ENCODE measurements around the gene BST1.
"Not testable (repeated sequence)": the region's sequence is repeated elsewhere in the genome, so short reads cannot be mapped to it uniquely, and the experiment has no call there.

Gene BST1

DNA sequence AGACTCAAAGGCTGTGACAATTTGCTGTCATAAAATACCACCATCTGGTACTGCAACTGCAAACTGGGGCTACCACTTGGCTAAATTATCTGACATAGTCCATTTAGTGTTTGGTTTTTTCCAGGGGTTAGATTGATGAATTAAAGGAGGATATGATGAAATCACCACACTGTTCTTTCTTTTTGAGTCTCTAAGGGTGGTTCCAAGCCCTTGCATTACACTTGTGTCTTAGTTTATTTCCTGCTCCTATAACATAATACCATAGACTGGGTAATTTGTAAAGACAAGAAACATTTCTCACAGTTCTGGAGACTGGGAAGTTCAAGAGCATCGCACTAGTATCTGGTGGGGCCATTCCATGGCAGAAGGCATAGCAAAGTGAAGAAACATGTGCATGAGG, 43.2 kb downstream of the BST1 start:
- DNase-seq (ENCODE audit: low spot score): no peak

GRCh38 chr4:15749001-15749400, 46.1 kb downstream of the BST1 start:
- no peak for DNase-seq (ENCODE audit: low spot score)

DNA sequence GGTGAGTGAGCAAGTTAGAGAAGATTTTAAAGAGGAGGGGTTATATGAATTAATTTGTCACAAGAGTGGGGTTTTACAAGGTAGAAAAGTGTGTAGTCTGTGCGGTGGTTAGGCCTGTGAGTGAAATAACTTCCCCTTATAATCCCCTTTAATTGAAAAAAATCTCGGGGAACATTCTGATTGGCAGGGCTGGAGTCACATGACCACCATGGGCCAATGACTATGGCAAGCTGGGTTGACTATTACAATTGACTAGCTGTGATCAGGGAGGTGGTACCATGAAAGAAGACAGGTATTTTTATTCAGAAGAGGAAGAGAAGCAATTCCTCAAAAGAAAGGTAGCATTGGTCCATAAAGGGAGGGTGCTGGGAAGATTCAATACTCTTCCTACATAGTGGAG, 48.3 kb downstream of the BST1 start:
- DNase-seq (ENCODE audit: low spot score): no peak

DNA sequence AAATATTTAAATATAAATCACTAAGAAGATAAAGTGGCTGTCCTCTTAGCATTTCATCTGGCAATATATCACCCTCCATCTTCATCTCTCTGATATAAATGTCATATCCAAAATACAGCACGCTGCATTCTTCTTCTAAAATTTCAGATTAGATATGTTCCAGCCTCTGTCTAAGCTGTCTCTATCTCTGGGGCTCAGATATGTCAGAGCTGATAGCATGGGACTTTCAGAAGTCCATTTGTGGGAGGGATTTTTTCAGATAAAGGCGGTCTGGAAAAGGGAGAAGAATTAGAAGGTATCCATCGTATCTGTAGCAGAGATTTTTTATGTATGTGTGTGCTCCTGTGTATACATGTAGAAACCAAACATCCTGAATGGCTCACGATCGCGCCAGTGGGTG, 50.2 kb downstream of the BST1 start:
- no peak for DNase-seq (ENCODE audit: low spot score)

DNA sequence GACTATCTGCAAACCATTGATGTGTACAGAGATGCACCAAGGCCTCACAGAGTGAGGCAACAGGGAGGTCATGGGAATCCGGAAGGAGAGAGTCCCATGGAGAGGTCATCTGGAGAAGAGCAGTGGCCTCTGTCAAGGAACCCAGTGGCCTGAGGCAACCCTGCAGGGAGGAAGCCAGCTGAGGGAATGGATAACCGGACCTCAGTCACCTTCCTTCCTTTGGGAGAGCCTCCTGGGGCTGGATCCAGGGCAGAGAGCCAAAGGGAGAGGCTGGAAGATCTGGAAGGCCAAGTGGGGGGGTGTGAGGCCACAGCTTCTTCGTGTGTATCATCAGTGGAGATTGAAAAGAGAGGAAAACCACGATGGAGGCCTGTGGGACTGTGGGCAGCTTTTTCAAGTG, 50.9 kb downstream of the BST1 start:
- DNase-seq (ENCODE audit: low spot score): no peak

GRCh38 chr4:15754323-15754722, 51.5 kb downstream of the BST1 start:
- DNase-seq (ENCODE audit: low spot score): no peak

DNA sequence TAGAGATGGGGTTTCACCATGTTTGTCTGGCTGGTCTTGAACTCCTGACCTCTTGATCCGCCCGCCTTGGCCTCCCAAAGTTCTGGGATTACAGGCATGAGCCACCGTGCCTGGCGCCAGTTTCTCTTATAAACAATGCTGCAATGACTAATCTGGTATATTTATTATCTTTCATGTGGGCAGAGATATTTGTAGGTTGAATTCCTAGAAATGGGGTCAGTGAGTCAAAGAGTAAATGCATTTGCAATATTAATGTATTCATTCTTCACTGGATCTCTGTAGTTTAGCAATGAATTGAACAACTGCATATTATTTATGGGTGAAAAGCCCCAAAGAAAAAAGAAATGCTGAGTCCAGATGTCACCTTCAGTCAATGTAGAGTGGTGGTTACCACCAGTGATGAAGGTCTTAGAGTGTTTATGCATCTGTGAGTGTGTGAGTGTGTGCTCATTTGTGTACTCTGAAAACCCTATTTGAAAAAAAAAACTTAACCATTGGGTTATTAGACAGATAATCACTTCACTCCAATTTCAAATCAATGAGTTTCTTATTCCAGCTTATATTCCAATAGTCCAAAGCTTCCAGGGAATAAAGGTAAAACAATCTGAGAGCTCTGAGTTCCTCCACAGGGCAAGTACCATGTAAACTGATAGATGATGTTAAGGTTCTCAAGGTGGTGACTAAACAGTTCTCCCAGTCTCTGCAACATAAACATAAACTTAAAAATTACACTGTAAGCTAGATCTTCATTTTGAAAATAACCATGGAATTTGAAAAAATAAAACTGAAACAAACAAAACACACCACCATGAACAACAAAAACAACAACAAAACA, 52.7 kb downstream of the BST1 start:
- DNase-seq (ENCODE audit: low spot score): no peak

- DNase-seq (ENCODE audit: low spot score): peak; percentile 43
These were observed 53.5 kb downstream of the BST1 start for GRCh38 chr4:15756361-15756861.

- no peak for DNase-seq (ENCODE audit: low spot score)
These were observed 54.2 kb downstream of the BST1 start for GRCh38 chr4:15757054-15757453.

DNA sequence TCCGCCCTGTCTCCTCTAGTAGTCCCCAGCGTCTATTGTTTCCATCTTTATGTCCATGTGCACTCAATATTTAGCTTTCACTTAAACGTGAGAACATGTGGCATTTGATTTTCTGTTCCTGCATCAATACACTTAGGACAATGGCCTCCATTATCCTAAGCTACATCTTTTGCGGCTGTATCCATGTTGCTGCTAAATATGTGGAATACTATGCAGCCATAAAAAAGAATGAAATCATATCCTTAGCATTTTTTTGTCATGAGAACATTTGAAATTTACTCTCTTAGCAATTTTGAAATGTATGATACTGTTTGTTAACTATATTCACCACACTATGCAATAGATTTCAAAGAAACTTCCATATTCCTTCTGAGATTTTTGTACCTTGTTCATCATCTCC, 55.4 kb downstream of the BST1 start:
- no peak for DNase-seq (ENCODE audit: low spot score)

DNA sequence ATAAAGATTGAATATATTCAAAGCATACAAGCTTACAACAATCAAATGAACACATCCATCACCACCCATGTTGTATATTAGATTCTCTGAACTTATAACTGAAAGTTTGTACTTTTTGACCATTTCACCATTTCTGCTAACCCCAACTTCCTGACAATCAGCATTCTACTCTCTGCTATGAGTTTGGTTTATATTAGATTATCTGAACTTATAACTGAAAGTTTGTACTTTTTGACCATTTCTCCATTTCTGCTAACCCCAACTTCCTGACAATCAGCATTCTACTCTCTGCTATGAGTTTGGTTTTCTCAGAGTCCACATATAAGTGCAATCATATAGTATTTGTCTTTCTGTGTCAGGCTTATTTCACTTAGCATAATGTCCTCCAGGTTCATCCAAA, 59.6 kb downstream of the BST1 start:
- DNase-seq (ENCODE audit: low spot score): not testable (repeated sequence)

DNA sequence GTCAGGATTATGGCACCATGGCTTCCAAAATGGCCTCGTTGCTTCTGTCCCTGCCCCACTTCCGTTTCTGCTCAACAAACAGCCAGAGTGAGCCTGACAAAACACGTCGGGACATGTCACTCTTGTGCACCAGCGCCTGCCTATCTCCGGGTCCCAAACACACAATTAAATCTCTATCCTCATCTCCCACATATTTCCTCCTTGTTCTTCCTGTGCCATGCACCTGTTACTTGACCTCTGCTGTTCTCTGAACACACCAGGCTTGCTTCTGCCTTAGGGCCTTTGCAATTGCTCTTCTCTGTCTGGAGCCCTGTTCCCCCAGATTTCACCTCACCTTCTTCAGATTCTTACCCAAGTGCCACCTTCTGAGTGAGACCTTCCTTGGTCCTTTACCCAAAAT, 62.5 kb downstream of the BST1 start:
- no peak for DNase-seq (ENCODE audit: low spot score)

GRCh38 chr4:15765910-15766697, 63.2 kb downstream of the BST1 start:
- no peak for DNase-seq (ENCODE audit: low spot score)

DNA sequence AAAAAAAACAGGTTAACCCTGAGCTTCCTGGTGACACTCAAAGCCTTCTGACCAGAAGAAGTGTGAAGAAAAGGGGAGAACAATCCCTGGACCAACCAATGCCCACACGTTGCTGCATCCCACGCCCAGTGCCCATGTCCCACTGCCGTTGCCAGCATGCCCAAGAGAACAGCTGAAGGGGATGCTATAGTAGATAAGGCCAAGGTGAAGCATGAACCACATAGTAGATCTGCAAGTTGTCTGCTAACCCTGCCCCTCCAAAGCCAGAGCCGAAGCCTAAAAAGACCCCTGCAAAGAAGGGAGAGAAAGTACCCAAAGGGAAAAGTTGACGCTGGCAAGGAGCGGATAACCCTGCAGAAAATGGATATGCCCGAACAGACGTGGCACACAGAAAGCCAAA, 64.0 kb downstream of the BST1 start:
- DNase-seq (ENCODE audit: low spot score): no peak

GRCh38 chr4:15769202-15769601, 66.3 kb downstream of the BST1 start:
- no peak for DNase-seq (ENCODE audit: low spot score)

DNA sequence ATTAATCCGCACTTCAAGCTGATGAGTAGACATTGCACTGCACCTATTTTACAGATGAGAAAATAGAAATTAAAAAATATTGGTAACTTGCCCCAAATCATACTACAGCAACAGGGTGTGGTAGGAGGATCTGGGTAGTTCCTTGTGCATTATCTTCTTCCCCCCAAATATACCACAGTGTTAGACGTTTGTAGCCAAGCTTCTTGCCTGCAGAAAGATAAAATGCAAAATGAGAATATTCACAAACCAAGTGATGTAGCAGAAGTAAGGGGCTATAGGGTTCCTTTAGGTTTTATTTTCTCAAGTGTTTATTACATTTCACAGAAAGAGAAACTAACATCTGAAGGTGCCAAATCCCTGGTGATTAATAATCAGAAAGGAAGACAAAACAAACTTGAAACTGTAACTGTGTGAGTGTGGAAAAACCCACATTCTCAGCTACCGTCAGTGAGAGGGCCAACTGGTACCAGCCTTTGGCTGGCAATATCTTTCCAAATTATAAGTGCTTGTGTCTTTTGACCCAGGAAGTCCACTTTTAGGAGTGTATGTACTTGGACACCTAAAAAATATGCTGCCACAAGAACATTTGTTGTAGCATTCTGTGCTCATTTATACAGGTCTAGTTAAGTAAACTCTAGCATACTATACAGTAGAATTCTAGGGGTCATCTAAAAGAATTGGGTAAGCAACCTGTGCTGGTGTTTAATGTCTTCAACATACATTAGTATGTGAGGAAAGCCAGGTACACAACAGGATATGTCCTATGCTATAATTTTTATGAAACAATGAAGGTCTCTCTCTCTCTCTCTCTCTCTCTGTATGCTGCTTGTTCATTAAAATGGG, 68.6 kb downstream of the BST1 start:
- DNase-seq (ENCODE audit: low spot score): no peak

DNA sequence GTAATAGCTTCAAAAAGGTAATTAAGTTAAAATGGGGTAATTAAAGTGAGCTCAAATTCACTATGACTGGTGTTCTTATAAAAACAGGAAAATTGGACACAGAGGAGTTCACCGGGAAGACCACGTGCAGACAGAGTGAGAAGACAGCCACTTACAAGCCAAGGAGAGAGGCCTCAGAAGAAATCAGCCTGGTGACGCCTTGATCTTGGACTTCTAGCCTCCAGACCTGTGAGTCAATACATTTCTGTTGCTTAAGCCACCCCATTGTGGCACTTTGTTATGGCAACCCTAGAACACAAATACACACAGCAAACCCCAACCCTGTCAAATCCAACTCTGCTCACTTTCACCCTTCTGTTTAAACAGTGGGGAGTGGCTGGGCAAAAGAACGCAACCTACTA, 71.2 kb downstream of the BST1 start:
- no peak for DNase-seq (ENCODE audit: low spot score)

DNA sequence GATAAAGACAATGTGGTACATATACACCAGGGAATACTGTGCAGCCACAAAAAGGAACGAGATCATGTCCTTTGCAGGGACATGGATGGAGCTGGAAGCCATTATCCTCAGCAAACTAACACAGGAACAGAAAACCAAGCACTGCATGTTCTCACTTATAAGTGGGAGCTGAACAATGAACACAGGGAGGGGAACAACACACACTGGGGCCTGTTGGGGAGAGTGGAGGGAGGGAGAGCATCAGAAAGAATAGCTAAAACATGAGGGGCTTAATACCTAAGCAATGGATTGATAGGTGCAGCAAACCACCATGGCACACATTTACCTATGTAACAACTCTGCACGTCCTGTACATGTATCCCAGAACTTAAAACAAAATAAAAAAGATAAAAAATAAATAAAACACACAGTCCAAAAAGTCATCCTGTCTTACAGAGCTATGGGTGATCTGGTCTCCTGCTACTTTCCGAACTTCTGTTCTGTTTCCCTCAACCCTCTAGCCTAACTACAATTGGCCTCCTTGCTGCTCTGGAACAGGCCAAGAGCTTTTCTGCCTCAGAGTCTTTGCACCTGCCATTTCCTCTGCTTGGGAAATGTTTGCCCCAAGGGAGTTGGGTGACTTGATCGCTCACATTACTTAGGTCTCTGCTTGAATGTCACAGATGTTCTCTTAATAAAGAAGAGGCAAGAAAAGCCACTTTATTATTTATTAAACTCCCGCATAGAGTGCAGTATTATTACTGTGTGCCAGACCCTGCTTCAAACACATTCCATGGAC, 74.2 kb downstream of the BST1 start:
- DNase-seq (ENCODE audit: low spot score): peak; percentile 35

DNA sequence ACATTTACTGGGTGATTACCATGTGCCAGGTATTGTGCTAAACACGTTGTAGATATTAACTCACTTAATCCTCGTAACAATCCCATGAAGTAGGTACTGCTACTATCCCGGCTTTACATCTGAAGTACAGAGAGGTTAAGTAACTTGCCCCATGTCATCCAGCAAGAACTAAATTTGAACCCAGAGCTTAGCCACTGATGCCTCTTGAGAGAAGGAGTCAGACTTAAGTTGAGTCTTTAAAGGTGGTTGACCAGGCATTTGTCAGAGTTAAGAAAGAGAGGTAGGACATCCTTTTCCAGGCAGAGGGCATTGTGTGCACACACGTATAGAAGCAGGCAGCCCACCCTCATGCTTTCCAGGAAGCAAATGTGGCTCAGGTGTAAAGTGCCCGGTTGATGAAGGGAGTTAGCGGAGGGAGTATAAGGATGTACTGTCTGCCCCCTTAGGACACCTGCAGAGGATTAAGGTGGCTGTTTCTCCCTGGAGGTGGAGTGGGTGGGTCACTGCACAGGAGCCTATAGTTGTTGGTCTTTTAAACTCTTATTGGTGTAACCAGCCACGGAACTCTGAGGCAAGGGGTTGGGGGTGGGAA, 74.9 kb downstream of the BST1 start:
- DNase-seq (ENCODE audit: low spot score): peak; percentile 72

DNA sequence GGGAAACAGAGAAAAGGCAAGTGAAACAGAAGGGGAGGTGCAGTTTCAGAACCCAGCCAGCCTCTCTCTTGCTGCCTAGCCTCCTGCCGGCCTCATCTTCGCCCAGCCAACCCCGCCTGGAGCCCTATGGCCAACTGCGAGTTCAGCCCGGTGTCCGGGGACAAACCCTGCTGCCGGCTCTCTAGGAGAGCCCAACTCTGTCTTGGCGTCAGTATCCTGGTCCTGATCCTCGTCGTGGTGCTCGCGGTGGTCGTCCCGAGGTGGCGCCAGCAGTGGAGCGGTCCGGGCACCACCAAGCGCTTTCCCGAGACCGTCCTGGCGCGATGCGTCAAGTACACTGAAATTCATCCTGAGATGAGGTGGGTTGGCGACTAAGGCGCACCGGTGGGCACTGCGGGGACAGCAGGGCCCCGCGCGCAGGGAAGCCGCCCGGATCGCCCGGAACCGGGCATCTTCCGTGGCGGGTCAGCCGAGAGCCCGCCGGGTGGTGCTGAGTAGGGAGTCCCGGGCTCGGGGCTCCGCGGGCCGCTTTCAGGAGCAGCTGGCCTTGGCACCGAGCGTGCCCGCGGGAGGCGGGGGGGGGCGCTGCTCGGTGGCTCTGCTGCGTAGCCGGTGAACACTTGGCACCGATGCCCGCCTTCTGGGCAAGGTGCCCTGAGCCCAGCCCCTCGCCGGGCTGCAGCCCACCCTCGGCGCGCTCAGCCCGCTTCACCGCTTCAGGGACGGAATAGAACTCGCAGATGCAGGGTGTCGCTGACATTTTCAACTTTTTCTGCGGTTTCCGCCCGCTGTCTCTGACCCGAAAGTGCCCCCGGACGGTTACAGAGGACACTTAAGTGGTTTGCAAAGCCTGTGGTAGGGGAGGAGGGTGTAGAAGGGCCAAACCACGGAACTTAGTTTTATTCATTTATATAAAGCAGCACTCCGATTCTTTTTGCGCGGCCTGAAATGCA, 75.7 kb downstream of the BST1 start, which contains the start of gene CD38:
TSS of gene CD38 (plus strand) at position 40 of the 953 bp plus-strand sequence. CDS start at position 127, 87 bp downstream.
- DNase-seq (ENCODE audit: low spot score): peak; percentile 63

Data from germinal center (tissue), 1 donor.